Fibroblast of skin of right quadriceps (primary cell): Measurements from ENCODE around the gene OR10G8.

ENCODE experiments used
- DNase-seq: peaks from one replicate; pipeline ENCODE4 v3.0.0-alpha.2; 2013

OR10G8 gene

DNA sequence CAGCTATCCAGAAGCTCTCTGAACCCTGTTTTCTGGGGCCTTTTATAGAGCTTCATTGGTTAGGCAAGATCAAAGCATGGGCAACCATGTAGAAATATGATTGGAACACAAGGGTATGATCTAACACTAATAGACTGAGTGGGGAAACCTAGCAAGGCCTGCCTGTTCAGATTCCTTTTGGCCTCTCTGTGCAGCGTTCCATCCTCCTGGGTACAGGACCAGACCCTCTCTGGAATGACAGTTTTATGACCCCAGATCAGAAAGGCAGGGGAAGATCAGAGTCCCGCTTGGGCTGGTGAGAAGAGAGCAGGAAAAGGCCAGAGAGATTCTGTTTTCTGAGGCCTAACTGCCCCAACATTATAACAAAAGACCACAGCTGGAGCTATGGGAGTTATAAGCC, 52.0 kb downstream of the OR10G8 start:
- no peak for DNase-seq

DNA sequence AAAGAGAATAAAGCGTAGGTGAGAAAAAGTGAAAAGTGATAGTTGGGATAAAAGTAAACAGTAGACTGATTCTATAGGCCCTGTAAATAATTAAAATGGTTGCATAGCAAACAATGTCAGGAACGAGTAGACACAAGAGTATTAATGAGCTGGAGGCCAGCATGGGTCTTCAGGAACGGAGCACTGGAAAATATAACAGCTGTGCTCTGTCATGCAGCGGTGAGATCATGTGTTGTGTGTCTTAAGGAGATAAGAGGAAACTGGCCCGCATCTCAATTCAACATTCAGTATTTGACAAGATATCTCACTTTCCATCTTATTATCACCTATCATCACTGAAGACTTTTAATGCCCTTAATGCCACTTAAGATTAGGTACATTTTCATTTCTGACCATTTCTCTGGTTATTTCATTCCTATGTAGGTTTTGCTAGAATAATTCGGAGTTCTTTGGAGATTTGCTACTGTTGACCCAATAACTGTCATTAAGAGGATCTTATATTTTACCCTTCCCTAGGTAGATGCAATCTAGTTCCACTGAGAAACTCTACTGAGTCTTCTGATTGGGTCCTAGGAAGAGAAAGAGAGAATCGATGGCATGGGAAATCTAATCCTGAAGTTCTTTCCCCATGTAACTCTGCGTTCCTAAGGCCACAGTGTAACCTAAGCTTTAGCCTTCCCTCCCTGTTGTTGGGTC, 53.2 kb downstream of the OR10G8 start:
- DNase-seq, result no peak
